OCI-LY3 (cell line): ENCODE results near the gene PTPRN2.

ENCODE experiments used
- CTCF ChIP-seq: fragments of 200-600, 300-600 bp; sonication (generic); IDR thresholded peaks from 2 replicates; pipeline ENCODE4 v1.5.1; 2014; ENCODE audit warnings: antibody characterized with exemption, low read length, low read depth
- EZH2phosphoT487 ChIP-seq: fragments of 200-600 bp; shearing (Covaris generic); IDR thresholded peaks from 2 replicates; pipeline ENCODE4 v1.6.1; 2018; ENCODE audit warnings: antibody characterized with exemption, mixed run types, low read depth

DNA sequence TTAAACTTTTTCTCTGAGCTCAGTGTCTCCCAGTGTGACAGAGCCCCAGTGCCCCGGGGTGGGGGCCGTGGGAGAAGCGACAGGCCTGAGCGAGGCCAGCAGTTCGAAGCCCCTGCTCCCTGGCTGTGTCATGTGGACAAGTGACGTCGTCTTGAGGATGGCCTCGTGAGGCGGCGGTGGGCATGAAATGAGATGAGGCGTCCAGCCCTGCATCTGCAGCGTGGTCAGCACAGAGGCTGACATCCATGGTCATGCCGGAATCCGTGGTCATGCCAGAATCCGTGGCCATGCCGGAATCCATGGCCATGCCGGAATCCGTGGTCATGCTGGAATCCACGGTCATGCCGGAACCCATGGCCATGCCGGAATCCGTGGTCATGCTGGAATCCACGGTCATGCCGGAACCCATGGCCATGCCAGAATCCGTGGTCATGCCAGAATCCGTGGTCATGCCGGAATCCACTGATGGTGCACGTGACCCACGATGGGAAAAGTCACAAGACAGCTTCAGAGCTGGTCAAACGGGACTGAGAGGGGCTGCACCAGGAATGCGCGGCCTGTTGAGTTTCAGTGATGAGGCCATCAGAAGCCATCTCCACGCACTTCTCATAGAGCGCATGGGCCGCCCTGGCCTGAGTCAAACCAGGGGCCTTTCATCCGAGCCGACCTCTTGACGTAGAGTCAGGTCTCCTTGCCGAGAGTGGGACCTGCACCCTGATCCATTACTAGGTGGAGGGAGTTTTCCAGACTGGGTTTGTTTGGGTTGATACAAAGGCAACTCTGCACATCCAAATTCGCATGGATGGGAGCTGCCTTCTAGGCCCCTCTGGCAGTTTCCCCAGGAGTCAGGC is 342.5 kb downstream of the PTPRN2 start:
- no peak for TF ChIP-seq CTCF
- no peak for TF ChIP-seq EZH2phosphoT487
